DMS153 treated with DMSO at 0.1 percent for 48 hours (cell line): ENCODE data around the gene JMJD8.
A peak's percentile ranks its signal among the peaks of the same experiment; 100 is the strongest.
"Not testable (repeated sequence)": the region's sequence is repeated elsewhere in the genome, so short reads cannot be mapped to it uniquely, and the experiment has no call there.

ENCODE experiments used
- DNase-seq: peaks from one replicate; lab custom pipeline; 2025; ENCODE audit not compliant: unreplicated experiment; lab: John Stamatoyannopoulos, UW

Gene JMJD8

DNA sequence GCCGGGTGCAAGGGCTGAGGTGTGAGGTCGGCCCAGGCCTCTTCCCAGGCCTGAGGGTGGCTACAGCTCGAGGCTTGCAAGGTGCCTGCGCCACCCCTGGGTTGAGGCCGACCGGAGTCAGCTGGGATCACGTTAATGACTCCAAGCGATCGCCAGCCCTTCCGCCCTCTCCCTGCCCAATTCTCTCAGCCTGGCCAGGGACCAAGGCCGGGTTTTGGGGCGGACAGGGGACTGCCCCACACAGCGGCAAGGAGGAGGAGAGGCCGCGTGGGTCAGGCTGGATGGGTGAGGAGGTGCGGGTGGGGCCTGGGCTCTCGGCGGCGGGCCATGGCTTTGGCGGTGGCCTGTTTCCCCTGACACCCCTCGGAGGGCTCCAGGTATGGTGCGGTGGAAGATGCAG, 9.2 kb upstream of the JMJD8 start:
- DNase-seq = no peak

DNA sequence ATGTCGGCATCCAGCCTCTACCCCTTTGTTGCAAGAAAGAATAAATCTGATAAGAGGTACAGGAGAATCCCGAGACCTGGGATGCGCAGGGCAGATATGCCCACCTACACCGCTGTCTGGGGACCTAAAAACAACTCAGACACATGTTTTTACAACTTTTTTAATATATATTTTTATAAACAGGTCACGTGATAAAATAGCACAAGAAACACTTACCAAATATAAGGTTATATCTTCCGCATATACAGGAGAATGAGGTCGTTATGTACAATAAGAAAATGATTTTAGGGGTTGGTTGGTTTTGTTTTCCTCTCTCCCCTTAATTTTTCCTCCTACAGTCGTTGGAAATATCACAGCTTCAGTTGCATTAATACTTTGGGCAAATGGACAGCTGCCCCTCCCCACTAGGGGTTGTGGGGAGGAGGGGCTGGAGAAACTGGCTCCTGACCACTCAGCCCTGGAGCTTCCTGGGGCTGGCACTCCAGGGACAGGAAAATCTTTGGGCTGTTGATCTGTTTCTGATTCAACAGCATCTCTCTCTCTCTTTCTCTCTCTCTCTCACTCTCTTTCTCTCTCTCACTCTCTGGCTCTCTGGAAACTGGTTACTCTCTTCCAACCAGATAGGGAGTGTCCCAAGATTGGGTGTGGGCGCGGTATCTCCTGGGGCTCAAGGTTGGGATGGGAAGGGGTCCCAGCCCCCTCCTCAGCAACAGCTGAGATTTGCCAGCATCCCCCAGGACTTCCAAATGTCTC, 8.4 kb upstream of the JMJD8 start:
- DNase-seq = no peak

DNA sequence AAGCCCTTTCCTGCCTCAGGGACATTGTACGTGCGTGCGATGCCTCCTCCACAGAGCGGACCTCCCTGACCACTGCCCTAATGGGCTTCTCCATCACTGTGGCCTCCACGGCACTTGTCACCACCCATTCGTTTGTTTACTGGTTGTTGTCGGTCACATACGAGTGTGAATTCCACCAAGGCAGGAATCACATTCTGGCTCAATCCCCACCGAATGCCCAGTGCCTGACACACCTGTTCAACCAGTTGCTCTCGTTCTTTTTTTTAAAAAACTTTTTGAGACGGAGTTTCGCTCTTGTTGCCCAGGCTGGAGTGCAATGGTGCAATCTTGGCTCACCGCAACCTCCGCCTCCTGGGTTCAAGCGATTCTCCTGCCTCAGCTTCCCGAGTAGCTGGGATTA, 7.1 kb upstream of the JMJD8 start:
- not testable (repeated sequence) for DNase-seq

DNA sequence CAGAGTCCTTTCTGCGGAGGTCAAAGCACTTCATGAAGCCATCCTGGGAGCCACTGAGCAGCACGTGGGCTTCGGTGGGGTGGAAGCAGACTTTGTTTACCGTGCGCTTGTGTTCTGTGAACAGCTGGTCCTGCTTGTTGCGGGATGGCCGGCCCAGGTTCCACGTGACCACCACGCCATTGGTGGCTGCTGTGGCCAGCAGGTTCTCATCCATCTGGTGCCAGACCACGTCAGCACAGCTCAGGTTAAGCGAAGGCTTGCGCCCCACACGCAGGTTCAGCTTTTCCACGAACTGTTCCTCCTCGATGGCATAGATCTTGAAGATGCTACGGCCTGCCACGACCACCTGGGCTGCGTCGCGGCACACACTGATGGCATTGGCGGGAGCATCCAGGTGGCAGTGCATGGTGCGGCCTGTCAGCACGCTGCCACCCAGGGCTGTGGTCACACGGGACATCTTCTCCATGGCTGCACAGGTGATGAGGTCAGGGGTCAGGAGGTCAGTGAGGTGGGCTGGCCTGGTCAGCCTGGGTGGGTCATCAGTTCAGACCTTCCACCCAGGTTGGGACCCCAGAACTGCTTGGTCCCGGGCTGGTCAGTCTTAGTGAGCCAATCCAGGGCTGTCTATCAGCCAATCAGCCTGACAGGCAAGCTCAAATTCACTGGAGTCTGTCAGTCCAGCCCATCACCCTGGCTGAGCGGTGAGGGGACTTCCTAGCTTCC, 5.2 kb upstream of the JMJD8 start:
- no peak for DNase-seq

DNA sequence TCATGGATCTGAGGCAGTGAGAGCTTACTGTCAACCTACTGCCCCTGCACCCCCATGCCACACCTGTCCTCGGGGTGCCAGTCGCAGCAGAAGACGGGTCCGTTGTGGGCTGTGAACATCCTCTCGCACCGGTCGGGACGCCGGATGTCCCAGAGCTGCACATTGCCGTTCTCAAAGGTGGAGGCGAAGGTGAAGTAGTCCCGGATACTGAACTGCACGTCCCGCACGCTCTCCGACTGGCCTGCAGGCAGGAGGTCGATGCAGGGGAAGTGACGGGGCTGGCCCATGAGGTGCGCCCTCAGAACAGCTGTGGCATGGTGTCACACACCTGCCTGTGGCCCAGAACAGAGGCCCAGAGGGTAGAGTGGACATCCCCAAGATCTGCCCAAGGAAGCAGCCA, 3.4 kb upstream of the JMJD8 start:
- no peak for DNase-seq

DNA sequence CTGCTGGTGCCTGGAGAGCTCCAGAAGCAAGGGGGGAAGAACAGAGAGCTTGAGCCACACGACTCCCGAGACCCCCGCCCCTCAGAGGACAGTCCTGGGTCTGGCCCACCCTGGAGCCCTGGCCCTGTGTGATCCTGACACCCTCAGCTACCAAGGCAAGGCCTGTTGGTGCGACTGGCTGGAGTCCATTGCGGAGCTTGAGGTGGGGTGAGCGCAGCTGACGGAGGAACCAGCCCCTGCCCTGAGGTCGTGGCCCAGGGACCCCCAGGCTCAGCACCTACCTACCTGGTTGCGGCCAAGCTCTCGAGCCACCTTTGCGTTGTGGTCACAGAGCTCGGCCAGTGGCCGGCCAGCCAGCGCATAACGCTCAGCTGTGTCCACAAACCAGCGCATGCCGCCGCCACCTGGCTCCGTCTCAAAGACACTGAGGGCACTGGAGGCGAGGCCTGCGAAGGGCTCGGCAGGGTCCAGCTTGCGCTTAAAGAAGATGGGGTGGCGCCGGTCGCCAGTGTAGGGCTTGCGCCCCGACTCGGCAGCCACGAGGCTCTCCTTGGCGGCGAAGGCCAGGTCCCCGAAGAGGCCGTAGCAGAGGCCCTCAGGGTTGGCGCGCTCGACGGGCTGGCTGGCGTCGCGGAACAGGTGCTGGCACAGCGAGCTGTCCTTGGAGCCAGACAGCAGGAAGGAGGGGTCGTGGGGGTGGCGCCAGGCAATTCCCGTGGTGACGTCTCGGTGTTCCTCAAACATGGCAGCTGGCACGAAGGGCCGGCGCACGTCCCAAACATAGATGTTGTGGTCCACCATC, 2.5 kb upstream of the JMJD8 start:
- no peak for DNase-seq

DNA sequence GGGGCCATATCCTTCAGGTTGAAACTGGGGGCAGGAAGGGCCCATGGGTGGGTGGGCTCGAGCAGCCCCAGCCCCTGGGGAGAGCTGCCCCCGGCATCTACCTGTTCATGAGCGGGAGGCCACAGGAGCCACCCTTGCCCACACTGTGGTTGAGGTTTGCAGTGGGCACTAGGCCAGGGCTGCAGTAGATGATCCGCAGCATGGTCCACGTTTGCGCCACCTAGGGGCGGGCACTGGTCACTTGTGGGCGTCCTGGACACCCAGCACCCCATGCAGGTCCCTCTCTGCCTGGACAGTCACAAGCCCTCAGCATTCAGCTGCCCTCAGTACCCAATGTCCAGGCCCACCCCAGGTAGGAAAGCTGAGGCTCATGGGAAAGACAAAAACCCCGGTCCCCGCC, 1.8 kb upstream of the JMJD8 start:
- peak; percentile 12 for DNase-seq

DNA sequence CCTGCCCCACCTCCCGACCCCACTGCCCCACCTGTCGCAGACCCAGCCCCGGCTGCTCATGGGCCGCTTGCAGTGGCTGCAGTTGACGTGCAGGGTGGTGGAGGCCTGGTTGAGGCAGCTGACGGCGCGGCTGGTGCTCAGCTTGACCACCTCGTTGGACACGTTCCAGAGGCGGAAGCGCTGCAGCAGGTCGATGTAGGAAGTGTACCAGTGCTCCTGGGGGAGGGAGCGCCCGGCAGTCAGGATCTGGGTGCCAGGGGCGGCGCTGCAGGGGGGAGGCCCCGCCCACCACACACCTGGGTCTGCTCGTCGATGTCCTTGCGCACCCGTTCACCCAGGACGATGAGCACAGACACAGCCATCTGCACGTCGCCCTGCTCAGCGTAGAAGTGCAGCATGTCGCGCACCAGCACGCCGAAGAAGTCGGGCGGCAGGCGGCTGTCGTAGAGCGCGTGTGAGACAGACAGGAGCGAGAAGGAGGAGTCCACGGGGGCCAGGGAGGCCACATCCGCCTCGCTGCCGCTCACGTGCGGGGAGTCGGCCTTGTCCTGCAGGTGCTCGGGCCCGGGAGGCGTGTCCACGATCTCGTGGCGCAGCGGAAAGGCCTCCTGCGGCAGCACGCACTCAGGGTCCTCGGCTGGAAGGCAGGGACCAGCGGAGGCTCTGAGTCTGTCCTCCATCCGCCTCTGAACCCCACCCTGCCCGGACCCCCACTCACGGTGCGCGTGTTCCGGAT, 995 bp upstream of the JMJD8 start:
- peak; percentile 82 for DNase-seq

DNA sequence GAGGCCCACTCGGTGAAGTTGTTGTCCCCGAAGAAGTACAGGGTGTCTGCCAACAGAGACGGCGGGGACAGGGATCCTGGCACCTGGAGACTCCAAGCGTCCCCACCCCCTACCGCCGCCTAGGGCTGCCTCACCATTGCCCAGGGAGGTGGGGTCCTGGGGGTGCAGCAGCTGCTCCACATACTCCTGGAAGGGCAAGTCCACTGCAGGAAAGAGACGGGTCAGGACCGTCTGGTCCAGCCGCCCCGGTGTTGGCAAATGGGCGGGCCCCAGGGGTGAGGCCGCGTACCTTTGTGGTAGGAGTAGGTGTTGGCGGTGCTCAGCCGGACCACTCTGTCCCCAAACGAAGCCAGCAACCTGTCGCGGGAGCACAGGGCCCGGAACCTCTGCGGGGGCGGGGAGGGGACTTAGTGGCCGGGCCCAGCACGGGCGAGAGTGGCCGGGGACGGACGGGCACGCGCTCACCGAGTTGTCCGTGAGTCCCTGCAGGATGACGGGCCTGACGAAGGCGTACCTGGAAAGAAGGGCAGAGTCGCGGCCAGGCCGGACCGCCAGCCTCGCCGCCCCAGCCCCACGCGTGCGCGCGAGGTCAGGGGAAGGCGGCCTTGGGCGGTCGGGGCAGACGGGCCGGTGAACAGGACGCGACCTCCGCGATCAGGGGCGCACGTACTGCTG, 601 bp downstream of the JMJD8 start:
- DNase-seq = no peak

DNA sequence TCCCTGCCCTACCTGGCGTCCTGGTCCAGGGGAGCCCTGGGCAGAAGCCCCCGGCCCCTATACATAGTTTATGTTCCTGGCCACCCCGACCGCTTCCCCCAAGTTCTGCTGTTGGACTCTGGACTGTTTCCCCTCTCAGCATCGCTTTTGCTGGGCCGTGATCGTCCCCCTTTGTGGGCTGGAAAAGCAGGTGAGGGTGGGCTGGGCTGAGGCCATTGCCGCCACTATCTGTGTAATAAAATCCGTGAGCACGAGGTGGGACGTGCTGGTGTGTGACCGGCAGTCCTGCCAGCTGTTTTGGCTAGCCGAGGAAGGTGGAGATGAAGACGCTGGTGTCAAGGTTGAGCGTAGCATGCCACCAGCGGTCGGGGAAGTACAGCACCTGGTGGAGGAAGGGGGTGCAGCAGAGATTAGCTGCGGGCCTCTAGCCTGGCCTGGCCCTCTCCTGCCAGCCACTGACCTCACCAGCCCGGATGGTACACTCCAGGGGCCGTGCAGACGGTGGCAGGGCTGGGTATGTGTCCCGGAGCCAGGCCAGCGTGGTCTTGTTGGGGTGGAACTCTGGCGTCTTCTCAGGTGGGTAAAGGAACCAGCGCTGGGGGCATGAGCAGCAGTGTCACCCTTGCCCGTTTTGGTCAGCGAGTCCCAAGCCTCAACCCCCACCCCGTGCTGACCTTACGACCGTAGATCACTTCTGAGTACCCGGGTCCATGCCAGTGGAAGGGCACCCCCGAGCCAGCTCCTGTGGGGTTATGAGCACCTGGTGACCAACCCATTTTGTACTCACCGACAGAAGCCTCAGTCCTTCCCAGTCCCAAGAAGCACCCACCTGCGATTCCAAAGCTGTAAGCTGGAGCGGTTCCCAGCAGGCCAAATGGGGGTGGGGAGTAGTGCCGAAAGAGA, 1.4 kb downstream of the JMJD8 start:
- DNase-seq = no peak

DNA sequence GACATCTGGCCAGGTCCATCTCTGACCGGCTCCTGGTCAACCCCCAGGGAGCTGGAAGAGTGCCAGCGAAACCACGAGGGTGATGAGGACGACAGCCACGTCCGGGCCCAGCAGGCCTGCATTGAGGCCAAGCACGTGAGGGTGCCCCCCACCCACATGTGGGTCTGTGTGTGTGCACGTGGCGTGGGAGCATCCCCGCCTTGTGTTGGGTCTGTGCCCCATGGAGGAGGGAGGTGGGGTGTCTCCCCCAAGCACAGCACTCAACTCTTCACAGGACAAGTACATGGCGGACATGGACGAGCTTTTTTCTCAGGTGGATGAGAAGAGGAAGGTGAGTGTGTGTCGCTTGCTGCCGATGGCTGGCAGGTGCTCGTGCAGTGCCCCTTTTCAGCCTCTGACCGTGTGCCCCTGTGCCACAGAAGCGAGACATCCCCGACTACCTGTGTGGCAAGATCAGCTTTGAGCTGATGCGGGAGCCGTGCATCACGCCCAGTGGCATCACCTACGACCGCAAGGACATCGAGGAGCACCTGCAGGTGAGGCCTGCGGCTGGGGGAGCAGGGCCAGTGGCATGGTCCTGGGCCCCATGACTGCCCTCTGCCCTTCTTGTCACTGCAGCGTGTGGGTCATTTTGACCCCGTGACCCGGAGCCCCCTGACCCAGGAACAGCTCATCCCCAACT, 2.2 kb downstream of the JMJD8 start:
- no peak for DNase-seq

DNA sequence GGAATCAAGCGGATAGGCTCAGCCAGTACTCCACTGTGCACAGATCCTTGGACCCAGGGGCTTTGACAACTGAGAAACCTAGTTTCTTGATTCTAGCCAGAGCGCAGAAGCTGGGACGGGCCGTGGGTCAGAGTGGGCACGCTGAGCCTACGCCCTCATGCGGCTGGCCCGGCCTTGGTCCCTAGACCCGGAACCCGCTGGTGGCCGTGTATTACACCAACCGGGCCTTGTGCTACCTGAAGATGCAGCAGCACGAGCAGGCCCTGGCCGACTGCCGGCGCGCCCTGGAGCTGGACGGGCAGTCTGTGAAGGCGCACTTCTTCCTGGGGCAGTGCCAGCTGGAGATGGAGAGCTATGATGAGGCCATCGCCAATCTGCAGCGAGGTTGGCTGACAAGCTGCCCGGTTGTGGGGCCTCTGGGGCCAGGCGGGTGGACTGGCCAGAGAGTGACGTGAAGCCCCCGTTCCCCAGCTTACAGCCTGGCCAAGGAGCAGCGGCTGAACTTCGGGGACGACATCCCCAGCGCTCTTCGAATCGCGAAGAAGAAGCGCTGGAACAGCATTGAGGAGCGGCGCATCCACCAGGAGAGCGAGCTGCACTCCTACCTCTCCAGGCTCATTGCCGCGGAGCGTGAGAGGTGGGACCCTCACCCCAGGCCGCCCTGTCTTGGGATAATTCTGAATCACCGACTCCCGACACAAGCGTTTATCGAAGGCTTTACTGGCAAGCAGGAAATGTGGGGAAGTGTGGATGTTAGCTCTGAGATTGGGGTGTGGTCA, 3.0 kb downstream of the JMJD8 start:
- no peak for DNase-seq

DNA sequence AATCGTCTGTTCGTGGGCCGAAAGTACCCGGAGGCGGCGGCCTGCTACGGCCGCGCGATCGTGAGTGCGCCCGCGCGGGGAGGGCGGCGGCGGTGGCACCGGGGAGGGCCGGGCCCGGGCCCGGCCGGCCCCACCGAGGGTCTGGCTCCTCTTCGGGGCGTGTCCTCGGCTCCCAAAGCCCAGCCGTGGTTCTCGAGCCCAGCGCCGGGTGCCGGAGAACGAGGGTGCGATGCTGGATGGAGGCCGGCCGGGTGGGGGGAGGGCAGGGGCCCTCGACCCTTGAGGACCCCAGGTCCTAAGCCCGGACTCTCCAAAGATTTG, 3.5 kb downstream of the JMJD8 start:
- DNase-seq = no peak

DNA sequence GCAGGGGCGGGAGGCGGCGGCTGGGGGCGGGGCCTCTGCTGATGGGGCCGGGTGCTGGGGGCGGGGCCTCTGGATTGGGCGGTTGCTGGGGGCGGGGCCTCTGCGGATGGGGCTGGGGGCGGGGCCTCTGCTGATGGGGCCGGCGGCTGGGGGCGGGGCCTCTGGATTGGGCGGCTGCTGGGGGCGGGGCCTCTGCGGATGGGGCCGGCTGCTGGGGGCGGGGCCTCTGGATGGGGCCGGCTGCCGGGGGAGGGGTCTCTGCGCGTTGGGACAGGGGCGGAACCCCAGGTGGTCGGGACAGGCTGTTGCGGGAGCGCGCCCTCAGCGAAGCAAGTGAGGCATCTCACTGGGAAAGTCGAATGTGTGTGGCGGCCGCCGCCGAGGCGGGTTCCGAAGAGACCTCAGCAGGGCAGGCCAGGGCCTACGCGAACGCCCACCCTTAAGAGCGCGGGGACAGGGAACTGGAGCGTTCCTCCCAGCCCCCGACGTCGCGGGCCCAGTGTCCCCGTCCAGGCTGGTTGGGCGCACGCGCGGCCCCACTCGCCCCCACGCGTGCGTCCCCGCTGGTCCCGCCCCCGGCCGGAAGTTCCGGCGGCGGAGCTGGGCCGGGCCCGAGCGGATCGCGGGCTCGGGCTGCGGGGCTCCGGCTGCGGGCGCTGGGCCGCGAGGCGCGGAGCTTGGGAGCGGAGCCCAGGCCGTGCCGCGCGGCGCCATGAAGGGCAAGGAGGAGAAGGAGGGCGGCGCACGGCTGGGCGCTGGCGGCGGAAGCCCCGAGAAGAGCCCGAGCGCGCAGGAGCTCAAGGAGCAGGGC, 4.1 kb downstream of the JMJD8 start, which contains the start of gene STUB1:
STUB1 (plus strand) TSS at position 597 of the 811 bp plus-strand sequence; CDS start at position 713, 116 bp downstream.
- DNase-seq = peak; percentile 67

DNA sequence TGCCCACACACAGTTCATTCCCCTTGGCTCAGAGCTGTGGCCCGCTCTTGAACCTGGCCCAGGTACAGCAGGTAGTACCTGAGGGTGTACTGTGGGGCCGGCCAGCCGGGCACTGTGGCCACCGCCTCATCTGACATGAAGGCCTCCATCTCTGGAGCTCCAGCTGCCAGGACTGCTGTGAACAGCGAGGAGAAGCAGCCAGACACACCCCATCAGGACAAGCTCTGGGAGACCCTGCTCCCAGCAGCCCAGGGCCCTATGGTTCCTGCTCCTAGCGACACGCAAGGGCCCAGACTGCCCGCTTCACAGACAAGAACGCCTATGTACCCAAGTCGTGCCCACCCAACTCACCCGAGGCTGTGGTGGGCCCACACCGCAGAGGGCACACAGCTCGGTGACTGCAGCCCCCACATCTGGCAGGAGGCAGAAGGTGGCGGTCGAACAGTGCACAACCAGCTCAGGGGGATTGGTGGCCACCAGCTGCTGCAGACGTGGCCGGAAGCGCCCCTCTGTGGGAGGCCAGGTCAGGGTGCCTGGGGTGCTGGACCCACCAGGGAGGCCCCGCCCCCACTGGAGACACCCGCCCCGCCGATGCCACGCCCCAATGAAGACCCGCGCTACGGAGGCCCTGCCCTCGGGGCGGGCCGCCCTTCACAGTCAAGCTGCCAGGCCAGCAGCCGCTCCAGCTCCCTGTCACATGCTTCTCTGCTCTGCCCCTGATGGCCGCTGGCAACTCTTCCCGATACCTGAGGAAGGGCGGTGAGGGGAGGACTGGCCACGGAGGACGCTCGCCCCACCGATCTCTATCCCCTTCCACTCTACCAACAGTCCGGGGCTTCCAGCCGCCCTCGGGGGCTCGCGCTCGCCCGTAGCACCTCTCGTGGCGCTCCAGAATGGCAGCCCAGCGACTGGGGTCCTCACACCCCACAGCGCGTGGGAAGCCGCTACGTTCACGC, 5.0 kb downstream of the JMJD8 start:
- DNase-seq = peak; percentile 55

DNA sequence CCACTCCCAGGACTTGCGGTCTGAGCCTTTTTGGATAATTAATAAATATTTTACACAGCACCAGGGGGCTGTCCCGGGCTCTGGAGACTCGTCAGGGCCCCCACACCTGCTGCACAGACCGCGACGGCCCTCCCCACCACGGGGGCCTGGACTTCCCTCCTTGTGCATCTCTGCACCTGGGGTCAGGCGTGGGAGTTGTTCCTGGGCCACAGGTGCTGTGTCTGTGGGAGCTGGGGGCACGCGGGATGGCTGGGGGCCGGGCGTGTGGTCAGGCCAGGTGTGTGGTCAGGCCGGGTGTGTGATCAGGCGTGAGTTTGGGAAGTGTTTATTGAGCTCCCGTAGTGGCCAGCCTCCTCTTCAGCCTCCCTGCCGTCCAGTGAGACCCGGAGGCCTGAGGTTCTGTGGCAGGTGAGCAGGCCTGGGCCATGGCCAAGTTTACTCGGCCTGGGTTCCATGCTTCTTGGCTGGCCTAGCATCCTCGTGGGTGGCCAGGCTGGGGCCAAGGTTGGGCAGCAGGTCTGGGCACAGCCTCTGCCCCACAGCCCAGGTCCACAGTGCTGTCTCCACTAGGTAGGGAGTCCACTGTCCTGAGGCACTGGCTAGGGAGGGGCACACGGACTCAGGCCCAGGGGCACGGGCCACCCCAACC, 5.8 kb downstream of the JMJD8 start:
- DNase-seq = no peak
